HG02840 (cell line): ENCODE data around the gene SCUBE2.

ENCODE experiments used
- ATAC-seq: cut with Tn5 transposase; IDR thresholded peaks from one replicate; pipeline ENCODE4 v1.9.1; 2021; ENCODE audit warnings: mild to moderate bottlenecking, moderate library complexity, moderate number of reproducible peaks; ENCODE audit not compliant: unreplicated experiment, low FRiP score

The SCUBE2 gene

DNA sequence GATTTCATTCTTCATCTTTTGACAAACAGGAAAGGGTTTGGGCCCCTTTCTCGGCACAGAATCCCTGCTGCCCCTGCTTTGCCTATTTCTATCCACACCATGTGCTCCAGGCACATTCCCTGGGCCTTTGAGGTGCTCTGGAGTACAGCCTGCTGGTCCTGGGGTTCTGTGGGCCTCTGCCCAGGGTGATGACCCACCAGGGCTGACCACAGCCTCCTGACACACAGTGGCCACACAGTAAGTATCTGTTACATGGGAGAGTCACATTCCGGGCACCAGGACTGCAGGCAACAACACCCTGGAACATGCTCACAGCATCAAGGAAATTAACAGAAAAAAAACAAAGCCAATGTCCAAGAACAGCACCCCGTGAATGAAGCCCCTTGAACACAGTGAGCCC is 39.1 kb downstream of the SCUBE2 start:
- ATAC-seq = no peak

DNA sequence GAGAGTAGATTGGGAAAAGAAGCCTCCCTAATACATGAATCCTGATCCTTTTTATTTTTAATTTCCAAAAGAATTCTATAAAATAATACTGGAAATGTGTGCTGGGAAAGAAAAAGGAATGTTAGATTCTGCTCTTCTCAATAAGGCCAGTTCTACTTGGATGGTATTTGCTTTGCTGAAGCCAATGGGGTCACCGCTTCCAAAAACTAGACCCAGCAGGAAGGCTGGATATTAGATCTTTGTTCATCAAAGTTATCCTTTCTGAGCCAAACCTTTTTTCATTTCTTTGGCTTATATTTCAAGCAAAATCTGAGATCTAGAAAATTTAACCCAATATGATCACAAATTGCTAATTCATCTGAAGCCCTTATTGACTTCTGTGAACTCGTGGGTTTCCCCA is 41.4 kb downstream of the SCUBE2 start:
- ATAC-seq = no peak

DNA sequence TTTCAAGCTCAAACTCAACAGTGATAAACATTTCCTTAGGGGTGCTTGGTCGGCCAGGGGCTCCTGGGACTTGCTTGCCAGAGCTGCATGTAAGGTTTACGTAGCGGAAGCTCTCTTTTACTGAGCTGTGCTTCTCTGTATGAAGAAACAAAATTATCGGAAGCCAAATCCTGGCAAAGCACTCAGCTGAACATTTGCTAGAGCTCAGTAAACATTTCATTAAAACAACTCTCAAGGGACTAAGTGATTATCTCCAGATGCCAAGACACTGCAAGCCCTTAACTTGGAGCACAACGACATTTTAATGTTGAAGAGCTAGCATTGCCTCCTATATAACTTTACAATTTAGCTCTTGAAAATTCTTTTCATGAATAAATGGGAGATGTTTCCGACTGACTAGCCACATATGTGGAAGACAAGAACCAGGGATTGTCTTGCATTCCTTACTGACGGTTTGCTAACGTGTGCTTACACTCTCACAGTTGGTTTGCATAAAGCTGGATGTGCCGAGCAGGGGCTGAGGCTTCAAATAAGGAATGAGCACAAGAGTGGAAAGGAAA is 43.4 kb downstream of the SCUBE2 start:
- no peak for ATAC-seq

DNA sequence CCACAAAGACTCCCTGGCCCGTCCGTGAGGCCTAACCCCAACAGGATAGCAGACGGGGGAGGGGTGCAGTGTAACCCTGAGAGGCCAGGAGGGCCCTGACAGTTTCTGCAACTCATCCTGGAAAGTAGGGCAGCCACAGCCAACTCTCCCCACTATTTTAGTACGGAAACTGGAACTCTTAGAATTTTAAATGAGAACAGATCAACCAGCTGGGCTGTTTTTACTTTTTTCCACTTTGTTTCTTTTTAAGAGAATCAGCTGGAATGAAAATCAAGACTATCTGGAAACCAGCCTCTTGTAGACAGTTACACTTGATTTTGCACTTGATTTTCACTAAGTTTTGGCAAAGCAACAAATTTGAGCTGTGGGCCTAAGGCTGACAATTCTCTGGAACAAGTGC is 44.9 kb downstream of the SCUBE2 start:
- ATAC-seq = no peak

DNA sequence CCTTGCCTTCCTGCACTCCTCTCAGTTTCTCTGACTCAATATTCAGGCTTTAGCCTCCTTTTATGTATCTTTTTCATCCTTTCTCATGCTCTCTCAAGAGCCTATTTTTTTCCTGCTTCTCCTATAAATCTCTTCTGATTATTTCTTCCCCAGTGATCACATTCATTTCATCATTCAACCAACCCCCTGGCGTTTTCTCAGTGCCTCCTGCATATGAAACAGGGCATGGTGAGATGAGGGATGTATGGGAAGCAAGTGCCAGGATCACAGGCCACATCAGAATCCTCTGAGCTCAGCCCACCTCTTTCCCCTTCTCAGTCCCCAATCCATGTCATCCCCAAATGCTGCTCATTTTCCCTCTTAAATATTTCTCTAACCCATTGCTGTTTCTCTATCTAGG is 48.9 kb downstream of the SCUBE2 start:
- no peak for ATAC-seq

DNA sequence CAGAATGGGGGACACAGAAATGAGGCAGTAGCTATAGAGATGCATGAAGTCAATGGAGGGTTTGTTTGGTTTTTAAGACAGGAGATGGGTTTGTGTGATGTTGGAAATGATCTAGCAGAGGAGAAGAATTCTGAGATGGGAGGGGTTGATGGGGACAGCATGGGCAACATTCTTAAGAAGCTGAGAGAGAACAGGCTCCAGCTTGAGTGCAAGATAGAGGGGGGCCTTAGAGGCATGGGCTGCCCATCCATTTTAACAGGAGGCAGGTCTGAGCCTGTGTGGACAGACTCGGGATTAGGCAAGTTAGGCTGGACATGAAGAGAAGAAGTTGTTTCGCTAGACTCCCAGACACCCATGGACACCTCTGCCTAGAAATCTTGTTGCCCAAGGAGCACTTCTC is 49.7 kb downstream of the SCUBE2 start:
- ATAC-seq = no peak

DNA sequence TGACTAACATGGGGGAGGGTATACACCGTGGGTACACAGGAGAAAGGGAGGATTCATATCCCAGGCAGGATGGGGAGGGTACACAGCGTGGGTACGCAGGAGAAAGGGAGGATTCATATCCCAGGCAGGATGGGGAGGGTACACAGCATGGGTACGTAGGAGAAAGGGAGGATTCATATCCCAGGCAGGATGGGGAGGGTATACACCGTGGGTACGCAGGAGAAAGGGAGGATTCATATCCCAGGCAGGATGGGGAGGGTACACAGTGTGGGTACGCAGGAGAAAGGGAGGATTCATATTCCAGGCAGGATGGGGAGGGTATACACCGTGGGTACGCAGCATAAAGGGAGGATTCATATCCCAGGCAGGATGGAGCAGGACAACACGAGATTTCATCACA is 51.0 kb downstream of the SCUBE2 start:
- no peak for ATAC-seq

DNA sequence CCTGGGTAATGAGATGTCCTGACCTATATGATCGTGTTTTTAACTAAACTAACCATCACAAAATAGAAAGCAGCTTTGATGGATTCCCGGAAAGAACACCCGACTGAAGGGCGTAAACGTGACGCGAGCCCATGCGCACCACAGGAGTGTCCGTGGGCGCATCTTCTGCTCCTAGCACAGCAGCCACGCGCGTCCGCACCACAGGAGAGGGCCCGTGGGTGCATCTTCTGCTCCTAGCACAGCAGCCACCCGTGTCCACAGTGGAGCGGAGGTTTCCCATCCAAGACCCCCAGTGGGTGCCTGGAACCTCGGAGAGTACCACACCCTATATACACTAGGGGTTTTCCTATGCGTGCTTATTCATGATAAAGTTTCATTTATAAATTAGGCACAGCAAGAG is 51.5 kb downstream of the SCUBE2 start:
- no peak for ATAC-seq

DNA sequence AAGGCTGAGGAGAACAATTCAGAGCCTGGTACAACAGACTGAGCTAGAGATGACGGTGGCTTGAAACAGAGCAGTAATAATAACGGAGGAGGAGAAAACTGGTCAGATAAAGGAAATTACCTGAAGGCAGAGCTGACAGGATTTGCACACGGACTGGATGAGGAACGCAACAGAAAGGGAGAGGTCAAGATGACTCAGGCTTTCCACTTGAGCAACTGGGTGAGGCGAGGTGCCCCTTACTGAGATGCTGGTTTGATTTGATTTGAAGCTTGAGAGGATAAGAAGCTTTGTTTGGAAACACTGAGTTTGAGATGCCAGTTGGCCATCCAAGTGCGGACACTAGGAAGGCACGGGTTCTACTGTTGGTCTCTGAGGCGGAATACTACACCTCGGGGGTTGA is 52.2 kb downstream of the SCUBE2 start:
- ATAC-seq = no peak

DNA sequence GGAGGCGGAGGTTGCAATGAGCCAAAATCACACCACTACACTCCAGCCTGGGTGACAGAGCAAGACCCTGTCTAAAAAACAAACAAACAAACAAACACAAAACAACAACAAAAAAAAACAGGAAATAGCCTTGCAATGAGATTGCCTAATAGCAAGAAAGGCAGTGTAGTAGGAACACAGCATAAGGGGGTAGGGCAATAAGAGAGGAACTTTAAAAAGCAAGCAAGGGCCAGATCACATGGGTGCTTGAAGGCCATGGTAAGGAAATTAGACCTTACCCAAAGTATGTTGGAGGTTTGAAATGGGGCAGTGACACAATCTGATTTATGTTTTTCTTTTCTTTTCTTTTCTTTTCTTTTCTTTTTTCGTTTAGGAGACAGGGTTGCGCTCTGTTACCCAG is 52.9 kb downstream of the SCUBE2 start:
- ATAC-seq = no peak

DNA sequence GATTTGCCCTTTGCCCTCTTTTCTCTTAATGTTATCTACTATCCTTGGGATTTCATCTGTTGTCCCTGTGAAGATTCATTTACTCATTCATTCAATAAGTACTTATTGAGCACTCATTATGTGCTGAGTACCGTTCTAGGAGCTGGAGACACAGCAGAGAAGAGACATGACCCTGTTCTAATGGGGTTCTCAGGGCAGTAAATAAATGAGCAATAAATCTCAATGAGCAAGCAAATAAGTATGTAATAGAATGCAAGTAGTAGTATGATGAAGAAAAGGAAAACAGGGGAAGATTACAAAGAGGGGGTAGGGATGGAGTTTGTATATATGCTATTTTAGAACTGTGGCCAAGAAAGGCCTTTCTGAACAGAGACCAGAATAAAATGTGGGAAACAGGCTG is 53.4 kb downstream of the SCUBE2 start:
- ATAC-seq = no peak

DNA sequence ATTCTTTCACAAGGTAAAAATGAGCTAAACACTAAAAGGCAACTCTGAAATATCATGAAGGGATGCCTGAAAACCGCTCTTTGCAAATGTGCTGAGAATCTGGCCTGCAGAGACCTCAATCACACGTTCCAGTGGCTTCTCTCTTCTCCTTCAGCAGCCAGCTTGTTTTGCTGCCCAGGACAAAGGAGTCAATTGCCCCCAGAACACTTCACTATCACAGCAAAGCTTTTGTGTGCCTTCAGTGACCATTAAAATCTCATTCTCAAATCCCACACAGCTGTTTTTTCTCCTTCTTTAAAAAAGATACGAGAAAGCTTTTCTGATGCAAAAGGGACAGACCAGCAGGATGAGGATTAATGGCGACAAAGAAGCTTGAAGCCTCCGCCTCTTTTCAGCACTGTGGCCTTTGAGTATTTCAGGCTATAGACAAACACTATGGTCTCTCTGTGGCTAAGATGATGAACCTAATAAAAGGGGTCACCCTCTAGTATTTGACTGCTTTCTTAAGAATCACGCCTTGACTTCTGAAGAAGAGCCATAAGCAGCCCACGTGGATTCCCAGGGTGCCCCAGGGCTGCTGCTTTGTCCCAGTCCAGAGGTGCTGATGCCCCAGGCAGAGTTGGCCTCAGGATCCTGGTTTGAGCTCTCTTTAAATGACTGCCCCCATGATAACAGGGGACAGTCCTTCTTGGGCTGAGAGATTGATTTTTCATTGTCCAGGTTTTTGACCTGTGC is 54.2 kb downstream of the SCUBE2 start:
- no peak for ATAC-seq

DNA sequence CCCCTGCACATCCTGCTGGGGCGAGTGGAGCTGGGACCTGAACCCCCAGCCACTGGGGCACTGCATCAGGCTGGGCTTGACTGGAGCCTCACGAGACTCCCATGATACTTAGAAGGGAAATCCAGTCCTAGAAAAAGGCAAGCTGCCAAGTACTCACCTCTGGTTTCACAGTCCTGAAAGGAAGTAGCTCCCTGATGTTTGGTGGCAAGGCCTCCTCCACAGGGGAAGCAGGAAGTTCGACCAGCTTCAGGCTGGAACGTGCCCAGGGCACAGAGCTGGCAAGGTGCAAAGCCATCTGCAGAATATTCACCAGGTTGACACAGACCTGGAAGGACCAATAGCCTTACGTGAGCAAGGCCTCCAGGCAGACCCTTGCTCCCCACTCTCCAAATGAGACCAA is 60.8 kb downstream of the SCUBE2 start:
- ATAC-seq = no peak

DNA sequence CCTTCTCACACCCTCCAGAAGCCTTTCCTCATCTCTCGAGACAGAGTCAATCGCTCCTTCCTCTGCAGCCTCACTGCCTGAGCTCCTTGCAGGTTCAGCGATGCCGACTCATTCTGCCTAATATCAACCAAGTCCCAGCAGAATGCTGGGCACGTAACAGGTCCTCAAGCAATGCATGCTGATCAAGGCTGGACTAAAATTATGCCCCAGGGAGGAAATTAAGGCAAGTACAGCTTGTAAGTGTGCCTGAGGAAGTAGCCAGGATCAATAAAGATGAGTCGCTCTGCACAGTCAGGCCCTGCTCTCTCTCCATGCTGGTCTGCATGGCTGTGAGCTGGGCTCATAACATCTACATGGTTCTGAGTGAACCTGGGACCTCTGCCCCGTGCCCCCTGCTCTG is 62.0 kb downstream of the SCUBE2 start:
- no peak for ATAC-seq

DNA sequence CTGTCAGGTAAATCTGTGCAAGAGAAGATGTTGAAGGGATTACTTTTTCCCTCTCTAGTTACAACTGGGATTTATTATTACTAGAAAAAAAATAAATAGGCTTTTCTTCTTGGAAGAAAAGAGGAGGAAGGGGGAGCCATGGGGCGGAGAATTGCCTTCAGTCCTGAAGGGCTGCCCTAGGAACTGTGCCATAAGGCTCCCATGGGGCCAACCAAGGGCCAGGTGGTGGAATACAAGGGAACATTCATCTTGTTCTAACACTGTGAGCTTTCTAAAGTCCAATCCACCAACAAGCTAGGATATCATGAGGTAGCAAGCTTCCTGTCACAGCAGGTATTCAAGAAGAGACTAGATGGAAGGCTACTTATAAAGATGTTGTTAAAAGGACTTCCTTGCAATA is 62.8 kb downstream of the SCUBE2 start:
- ATAC-seq = no peak

DNA sequence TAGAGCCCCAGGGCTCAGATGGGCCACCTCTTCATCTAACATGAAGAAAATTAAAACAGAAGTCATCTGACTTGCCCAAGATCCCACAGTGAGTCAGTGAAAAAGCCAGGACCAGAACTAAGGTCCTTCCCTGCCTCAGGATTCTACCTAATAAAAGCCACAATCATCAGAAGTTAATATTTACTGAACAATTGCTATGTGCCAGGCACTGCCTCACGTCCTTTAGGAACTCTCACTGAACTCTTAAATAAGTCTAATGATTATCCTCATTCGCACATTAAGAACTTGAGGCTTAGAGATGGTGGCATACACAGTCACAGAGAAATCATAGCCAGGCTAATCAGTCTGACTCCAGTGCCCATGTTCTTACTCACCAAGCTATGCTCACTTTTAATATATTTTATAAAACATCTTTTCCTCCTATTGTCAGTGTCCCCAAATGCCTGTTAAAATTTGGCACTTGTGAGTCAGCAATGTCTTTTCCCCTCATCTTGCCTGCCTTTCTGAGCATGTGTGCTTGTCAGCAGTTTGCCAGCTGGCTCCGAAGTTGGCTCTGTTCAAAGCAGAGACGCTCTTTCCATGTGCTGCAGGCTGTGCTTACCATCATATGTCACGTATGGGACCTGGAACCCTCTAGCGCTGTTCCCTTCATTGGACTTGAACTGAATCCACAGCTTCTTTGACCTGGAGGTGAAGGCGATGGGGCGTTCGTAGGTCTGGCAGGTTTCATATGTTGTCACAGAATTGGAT is 66.1 kb downstream of the SCUBE2 start:
- ATAC-seq = no peak

DNA sequence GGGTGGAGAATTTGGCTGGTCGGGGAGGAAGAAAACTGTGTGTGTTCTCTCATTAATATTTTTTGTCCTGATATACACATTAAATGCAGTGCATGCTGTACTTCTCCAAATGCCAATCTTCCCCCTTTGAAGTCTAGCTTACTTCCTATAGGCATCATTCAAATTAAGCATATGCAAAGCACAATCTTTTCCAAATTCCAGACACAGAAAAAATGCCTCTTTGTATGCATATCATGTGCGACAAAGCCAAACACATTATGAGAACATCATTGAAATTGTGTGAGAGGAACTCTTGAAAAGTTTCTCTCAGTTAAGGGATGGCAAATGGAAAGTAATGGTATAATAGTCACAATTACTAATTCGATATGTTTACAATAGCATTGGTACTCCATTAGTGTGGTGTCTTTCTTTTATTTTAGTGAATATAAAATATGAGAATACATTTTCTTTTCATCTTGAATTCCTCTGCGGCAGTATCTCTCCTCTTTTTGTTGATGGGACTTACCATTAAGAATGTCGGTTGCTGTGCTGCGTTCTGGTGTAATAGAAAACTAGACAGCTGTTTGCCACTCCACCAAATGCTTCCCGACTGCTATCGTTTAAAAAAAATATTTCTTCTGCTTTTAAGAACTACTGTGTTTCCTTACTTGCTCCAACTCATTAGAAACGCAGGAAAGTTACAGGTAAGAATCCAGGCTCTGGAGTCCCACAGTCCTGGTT is 68.3 kb downstream of the SCUBE2 start:
- no peak for ATAC-seq

DNA sequence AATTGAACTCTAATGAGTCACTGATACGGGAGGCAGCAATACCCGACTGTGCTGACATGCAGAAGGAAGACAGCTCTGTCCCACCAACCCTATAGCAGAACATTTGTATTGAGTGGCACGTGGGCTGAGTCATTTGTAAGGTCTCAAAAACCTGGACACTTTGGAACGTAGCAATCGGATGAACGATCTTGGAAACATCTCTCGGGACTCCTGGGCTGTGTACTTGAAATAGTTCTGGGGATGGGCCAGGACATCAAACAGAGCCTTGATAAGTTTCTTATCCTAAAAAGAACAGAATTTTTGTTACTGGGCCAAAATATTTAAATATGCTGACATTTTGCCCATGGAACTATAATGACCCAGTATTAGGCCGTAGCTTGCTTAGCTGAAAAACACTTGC is 70.5 kb downstream of the SCUBE2 start:
- ATAC-seq = no peak

DNA sequence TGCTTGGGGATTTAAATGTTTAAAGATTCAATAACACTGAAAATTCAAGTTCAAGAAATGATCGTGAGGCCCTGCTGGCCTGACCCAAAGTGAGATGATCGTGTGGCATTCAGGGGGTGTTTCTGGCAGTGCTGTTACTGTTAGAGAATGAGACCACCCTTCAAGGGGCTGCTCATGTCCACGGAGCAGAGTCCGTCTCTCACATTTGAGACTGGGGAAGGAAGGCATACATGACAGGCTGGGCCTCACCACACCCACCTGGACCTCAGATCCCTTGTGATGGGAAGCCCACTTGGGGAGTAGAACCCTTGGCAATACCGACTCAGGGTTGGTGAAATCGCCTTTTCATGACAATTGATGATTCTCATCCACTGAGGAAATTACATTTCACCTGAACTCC is 71.5 kb downstream of the SCUBE2 start:
- ATAC-seq = no peak

DNA sequence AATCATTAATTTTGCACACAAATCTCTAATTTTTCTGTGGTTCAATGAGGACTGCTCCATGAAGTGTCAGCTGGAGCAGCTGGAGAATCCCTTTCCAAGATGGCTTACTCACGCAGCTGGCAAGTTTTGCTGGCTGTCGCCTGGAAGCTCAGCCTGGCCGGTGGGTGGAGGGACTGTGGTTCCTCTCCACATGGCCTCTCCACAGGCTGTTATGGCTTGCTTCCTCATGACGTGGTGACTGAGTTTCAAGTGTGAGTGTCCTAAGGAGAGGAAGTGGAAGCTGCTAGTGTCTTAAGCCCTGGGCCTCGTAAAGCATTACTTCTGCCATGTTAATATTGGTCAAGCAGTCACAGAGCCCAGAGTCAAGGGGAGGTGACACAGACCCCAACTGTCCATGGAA is 73.6 kb downstream of the SCUBE2 start:
- no peak for ATAC-seq

DNA sequence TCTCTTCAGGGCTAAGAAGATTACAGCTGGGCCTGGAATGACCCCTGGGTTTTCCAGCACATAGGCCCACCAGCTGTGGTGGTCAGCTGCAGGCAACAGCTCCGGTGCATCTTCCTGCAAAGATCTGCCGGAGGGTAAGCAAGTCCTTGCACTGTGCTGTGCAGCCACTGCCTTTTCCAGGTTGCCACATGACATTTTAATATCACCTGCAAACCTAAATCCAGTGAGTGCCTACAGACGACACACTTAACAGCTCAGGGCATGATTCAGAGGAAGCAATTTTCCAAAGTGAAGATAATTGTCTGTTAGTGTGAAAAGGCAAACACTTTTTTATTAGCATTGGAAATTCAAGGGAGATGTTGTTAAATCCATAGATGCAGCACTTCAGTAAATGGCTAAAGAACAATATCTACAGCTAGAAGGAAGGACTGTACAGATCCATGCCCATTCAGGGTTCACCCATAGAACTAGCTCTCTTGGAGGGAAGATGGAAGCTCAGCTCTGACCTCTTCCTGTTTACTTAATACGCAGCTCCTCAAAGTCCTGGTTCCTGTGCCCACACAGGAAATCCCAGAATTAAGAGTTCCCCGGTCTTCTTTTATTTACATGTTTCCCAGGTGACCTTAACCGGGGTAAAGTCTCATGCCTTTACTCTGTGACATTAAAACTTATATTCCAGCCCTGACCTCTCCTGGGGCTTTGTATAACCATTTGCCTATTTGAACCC is 74.3 kb downstream of the SCUBE2 start:
- no peak for ATAC-seq
